GM12874 (cell line): Measurements from ENCODE around the gene MUC5AC.

Source experiments
- TF ChIP-seq, protein P1 (sequence below): IDR thresholded peaks from 2 replicates; pipeline ENCODE4 v1.5.1; 2011; ENCODE audit warnings: low read depth, mild to moderate bottlenecking, control low read depth, low read length, moderate library complexity; ENCODE audit not compliant: insufficient read depth

The MUC5AC gene

GRCh38 chr11:1153105-1153950 lies 4.4 kb upstream of the MUC5AC start:
- TF ChIP-seq, protein P1, sequence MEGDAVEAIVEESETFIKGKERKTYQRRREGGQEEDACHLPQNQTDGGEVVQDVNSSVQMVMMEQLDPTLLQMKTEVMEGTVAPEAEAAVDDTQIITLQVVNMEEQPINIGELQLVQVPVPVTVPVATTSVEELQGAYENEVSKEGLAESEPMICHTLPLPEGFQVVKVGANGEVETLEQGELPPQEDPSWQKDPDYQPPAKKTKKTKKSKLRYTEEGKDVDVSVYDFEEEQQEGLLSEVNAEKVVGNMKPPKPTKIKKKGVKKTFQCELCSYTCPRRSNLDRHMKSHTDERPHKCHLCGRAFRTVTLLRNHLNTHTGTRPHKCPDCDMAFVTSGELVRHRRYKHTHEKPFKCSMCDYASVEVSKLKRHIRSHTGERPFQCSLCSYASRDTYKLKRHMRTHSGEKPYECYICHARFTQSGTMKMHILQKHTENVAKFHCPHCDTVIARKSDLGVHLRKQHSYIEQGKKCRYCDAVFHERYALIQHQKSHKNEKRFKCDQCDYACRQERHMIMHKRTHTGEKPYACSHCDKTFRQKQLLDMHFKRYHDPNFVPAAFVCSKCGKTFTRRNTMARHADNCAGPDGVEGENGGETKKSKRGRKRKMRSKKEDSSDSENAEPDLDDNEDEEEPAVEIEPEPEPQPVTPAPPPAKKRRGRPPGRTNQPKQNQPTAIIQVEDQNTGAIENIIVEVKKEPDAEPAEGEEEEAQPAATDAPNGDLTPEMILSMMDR: no peak

GRCh38 chr11:1153951-1154493 lies 3.7 kb upstream of the MUC5AC start:
- TF ChIP-seq, protein P1: no peak

- TF ChIP-seq, protein P1: no peak
Observed at GRCh38 chr11:1155274-1155693, 2.5 kb upstream of the MUC5AC start.

DNA sequence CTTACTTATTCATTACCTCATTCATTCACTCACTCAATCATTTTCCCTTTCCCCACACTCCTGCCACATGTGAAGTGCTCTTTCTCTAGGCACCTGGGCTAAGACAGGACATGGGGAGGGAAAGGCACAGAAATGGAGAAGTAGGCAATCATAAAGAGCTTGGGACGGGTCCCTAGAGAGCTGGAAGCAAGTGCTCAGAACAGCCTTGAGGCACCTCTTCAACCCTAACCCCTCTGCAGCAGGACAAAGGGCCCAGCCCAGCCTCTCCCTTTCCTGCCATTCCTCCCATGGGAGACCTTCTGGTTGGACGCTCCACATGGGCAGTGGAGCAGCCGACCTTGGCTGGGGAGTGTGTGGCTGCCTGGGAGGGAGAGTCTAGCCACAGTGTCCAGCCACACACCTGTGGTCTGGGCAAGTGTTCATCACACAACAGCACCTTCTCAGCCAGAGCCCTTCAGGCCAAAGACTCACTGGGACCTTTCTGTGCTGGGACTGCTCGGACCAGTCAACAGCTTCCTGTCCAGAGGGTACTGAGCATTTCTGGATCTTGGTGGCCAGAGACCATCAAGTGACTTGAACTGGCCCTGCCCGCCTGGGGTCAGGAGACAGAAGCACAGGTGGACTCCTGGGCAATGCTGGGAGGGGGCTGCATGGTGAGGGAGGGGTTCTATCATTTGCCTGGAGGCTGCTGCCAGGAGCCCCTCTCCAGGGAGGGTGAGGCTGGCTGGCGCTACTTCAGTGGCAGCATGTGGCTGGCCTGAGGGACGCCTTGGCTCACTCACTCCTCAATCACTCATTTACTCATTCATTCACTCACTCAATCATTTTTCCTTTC lies 1.0 kb upstream of the MUC5AC start:
- TF ChIP-seq, protein P1: no peak

DNA sequence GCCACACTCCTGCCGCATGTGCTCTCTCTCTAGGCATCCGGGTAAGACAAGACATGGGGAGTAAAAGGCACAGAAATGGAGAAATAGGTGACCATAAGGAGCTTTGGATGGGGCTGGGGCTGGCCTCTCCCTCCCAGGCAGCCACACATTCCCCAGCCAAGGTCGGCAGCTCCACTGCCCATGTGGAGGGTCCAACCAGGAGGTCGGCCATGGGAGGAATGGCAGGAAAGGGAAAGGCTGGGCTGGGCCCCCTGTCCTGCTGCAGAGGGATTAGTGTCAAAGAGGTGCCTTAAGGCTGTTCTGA lies 460 bp upstream of the MUC5AC start:
- TF ChIP-seq, protein P1: no peak

GRCh38 chr11:1158681-1159487 lies 1.1 kb downstream of the MUC5AC start:
- TF ChIP-seq, protein P1: no peak
